Stimulated activated CD8-positive, alpha-beta memory T cell treated with anti-CD3 and anti-CD28 coated beads, Interleukin-7, amount 100 ng/mL, for 1 hour (primary cell): ENCODE results near the gene ASPG.

ENCODE experiments used
- DNase-seq, 2 donors: peaks; one replicate each; pipeline ENCODE4 v3.0.0-alpha.2; 2020; ENCODE audit warnings: low read depth in 2 of 2

The ASPG gene

DNA sequence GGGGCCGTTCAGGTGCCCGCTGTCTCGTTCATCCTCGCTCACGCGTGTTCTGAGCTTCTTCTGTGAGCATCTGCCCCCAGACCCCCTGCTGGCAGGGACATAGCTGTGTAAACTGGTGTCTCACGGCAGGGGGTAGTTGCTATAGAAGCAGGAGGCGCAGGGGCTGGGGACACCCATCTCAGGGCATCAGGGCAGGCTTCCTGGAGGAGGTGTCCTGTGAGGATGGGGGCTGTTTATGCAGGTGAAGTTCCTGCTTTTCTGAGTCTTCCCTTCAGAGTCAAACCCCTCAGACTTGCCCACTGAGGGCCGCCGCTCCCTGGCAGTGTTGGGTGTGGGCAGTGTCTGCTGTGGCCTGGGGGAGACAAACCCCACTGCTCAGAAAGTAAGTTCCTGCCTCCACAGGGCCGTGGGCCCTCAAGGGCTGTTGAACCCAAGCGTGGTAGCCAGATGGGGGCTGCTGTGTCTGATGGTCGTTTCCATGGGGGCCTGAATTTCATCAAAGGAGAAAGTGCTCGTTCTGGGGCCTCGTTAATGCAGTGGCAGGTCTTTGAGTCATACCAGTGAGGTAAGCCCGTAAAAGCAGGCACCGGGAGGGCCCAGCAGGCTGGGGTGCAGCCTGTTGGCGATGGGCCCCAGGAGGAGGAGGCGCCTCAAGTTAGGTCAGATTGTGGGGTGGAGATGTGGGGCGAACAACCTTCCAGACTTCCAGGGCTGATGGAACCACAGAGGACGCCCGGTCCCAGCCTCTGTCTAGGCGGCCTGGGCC lies 76.3 kb downstream of the ASPG start:
- DNase-seq: no peak

DNA sequence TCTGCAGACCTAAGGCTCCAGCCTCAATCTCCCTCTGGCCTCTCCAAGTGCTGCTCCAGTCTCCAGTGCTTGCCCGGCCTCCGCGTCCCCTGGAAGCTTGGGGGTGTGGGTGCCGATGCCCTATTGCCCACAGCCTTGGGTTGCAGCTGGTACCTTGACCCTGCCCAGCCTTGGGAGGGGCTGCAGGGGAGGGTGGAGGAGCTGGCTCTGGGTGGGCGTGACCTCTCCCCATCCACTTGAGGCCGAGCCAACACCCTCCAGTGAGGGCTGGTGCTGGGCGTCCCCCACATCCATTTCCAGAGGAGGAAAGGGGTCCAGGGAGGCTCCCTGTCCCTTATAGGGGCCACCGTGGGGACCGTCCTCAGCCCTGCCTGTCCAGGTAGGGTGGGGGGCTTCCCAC lies 77.0 kb downstream of the ASPG start:
- no peak for DNase-seq

DNA sequence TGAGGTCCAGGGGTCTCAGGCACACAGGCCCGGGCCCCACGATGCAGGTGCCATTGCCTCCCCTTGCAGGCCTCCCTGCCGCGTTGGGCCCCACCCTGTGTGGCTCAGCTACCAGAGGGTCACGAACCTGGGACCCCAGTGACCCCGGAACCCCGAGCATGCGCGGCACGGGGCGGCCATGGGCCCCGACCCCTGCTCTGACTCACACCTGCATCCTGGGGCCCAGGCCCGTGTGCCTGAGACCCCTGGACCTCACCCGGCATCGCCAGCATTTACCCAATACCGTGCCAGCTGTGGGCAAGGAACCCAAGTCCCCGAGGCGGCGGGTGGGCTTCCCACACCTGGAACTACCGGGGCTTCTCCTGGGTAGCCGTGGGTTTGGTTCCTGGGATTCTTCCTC lies 78.0 kb downstream of the ASPG start:
- no peak for DNase-seq

DNA sequence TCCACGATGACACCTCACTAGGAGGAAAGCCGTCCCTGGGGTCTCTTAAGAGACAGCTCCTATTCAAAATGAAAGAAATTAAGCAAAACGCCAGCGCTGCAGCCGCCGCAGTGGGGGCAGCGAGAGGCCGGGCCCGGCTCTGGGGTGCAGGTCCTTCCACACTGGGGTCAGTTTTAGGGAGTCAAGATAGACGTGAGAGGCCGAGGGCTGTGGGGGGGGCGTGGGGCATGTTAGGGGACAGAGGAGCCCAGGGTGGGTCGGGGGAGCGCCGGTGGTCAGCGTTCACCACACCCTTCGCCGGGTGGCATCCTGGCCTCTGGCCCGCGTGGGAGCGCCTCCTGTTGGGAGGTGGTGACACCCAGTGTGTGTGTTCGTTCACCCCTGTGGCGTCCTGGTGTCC lies 78.5 kb downstream of the ASPG start:
- no peak for DNase-seq

DNA sequence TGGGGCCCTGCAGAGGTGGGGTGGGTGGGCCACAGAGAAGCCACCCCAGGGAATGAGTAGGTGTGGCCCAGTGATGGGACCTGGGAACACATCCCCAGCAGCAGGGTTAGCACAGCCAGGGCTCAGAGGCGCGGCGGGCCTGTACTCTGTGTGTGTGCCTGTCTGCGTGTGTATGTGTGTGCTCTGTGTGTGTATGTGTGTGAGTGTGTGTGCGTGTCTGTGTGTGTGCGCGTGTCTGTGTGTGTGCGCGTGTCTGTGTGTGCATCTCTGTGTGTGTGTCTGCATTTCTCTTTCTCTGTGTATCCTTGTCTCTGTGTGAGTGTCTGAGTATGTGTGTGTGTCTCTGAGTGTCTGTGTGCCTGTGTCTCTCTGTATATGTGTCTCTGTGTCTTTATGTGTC lies 79.0 kb downstream of the ASPG start:
- DNase-seq: no peak
